ENCODE data around the gene CREG2.

GRCh38 chr2:101403745-101404144 is 16.4 kb upstream of the CREG2 start:
- TF ChIP-seq CTCF (IDR thresholded peaks at IDR 0.05; ENCODE audit: low read depth, low read length), result no peak
- TF ChIP-seq MAX (IDR thresholded peaks at IDR 0.05; ENCODE audit: low read depth, low read length), result no peak
- TF ChIP-seq POLR2A (IDR thresholded peaks at IDR 0.05; ENCODE audit: extremely low read depth, insufficient read length), result no peak
- no peak for TF ChIP-seq MYC (IDR thresholded peaks at IDR 0.05; ENCODE audit: low read depth, low read length)

Data from NB4 (cell line).